Left kidney (tissue), 2 donors: Measurements from ENCODE around the gene GRID2. TPM values are rescaled to one million over a fixed set of nuclear protein-coding genes. Genes with fewer than 3 reads are reported as not detected.
"Not testable (repeated sequence)": the region's sequence is repeated elsewhere in the genome, so short reads cannot be mapped to it uniquely, and the experiment has no call there.

Source experiments
- DNase-seq: peaks from one replicate; pipeline ENCODE4 v3.0.0-alpha.2; 2013
- polyA plus RNA-seq: library from polyadenylated mRNA; unstranded; fragments of 120-200 nt; gene quantifications from one replicate; pipeline ENCODE4 v1.2.1, GENCODE V29; 2013; ENCODE audit not compliant: insufficient read length

GRID2 gene
- polyA plus RNA-seq, 1 donor = 5.6 TPM

GRCh38 chr4:93319041-93319440 is 1015.3 kb downstream of the GRID2 start:
- DNase-seq = no peak

DNA sequence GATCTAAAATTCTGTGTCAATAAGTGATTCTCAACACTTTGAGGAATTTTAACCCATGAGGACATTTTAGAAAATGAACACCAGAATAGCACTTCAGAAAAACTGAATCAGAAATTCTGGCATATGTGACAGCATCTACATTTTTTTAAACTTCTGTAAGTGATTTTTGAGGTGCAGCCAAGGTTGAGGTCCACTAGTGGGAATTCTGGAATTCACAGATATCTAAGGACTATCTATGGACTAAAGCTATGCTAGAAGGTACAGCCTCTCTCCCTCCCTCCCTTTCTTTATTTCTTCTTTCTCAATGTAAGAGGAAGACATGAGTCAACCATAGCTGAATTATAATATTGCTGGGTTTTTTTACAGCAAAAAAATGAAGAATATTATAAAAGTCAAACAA is 1016.6 kb downstream of the GRID2 start:
- no peak for DNase-seq

- no peak for DNase-seq
These were observed 1023.6 kb downstream of the GRID2 start for GRCh38 chr4:93327346-93327745.

DNA sequence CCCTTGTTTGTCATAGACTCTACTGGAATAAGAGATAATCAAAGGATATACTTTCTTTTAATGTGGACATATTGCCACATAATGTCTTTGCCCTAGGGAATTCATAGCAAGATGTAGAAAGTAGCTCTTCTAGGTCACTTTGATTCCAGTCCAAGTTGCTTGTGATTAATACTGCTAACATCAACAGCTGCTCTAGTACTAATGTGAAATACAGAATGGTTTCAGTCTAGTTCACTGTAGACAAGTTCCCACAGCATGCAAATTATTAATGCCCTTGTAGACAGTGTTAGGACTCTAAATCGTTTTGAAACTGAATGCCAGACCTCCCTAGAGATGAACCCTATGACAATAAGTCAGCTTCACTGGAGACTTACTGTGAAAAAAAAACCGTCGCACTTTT is 1030.2 kb downstream of the GRID2 start:
- DNase-seq = no peak

DNA sequence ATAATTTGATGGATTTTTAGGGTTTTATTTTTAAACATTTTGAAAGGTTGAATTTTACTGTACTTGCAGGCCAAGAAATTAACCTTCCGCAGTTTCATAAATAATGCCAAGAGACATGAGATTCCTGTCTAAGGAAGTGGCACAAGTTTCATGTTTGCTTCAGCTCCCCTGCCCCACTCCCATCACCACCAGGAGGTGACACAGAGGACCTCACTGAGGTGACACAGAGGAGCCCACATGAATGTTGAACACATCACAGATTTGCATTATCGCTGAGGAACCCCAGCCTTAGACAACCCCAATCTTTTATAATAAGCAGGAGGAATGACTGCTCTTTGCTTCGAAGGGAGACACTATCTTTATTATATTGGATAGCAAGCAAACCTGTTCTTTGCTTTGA is 1033.4 kb downstream of the GRID2 start:
- no peak for DNase-seq

DNA sequence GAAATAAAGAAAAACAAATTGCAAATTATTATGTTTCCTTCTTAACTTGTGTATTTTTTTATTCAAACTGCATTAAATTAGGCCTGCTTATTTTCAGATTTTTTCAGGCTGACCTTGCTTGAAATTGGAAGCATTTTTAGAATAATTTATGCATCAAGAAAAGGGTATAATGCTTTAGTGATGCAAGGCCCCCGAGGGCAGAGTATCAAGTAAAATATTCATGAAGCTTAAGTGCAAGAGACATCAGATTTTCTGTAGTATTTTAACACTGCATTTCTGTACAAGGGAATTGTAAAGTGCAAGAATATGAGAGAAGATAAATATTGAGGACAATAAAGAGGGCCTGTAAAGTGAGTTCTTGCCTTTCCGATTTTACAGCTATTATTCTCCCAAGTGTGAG is 1039.0 kb downstream of the GRID2 start:
- DNase-seq = no peak

DNA sequence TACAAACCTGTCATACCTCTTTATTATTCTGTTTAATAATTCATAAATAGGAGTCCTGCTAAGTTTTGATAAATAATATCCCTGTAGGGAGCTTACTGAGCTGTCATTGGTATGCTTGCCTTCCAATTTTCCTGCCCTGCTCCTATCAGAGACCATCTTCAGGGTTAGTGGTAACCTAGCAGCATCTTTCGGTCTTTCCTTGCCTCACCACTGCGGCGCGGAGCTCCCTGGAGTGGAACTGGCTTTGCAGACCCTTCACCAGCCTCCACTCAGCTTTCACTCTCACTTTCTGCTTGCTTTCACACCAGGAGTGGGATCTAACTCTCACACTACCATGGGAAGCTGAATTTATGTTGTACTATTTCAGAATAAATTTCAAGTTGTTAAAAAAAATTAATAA is 1043.1 kb downstream of the GRID2 start:
- no peak for DNase-seq

GRCh38 chr4:93348896-93349295 is 1045.1 kb downstream of the GRID2 start:
- no peak for DNase-seq

- no peak for DNase-seq
These were observed 1048.1 kb downstream of the GRID2 start for GRCh38 chr4:93351846-93352245.

GRCh38 chr4:93355411-93355810 is 1051.6 kb downstream of the GRID2 start:
- no peak for DNase-seq

- DNase-seq = no peak
These were observed 1055.8 kb downstream of the GRID2 start for GRCh38 chr4:93359586-93359985.

- not testable (repeated sequence) for DNase-seq
These were observed 1062.5 kb downstream of the GRID2 start for GRCh38 chr4:93366169-93366755.

- no peak for DNase-seq
These were observed 1065.2 kb downstream of the GRID2 start for GRCh38 chr4:93368968-93369367.

DNA sequence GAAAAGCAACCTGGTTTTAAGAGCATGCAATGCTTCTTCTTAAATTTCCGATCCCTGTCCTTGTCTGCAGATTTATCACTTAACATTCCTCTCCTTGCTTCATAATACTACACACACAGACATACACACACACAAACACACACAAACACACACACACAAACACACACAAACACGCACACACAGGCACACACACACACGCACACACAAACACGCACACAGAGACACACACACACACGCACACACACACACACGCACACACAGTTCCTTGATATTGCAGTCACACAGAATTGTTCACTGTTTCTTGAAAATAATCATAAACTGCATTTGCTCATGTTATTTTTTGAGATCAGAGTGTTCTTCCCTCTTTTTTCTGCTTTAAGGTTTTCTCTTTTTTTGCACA is 1066.5 kb downstream of the GRID2 start:
- DNase-seq = no peak

GRCh38 chr4:93373893-93374860 is 1070.4 kb downstream of the GRID2 start:
- no peak for DNase-seq

- no peak for DNase-seq
These were observed 1080.5 kb downstream of the GRID2 start for GRCh38 chr4:93384241-93384640.

DNA sequence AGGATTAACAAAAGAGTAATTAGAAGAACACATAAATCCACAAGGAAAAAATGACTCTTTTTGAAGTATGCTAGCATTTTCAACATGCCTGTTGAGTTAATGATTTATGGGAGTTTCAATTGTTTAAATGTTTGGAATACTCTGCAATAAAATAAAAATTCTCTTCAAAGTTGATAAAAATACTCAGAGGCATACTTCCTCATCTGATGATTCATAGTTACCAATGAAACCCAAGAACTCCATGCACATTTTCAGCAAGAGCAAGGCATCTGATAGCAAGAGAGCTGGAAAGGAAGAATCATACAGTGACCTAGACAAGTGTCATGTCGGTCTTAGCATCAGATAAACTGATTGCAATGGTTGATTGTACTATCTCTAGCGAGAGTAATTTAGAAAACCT is 1081.1 kb downstream of the GRID2 start:
- no peak for DNase-seq

DNA sequence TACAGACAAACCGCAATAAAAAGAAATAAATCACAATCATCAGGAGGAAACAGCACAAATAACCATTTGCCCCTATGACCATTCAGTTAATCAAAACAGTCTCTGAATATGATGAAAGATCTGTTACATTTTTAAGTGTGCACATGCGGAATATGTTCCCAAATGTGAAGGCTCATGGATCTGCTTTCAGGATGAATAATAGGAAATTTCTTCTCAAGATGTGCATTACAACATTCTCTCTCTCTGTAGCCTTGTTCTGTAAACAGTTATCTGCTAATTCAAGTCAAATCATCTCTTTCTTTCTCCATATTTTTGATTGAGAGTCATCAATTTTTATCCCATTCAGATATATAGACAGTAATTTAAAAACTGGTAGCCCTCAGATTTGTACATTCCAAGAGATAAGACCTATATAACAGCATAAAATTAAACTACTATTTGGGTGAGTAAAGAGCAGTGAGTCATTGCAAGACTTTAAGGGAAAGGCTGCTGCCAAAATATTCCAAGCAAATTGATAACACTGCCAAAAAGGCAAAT is 1090.8 kb downstream of the GRID2 start:
- DNase-seq = no peak

DNA sequence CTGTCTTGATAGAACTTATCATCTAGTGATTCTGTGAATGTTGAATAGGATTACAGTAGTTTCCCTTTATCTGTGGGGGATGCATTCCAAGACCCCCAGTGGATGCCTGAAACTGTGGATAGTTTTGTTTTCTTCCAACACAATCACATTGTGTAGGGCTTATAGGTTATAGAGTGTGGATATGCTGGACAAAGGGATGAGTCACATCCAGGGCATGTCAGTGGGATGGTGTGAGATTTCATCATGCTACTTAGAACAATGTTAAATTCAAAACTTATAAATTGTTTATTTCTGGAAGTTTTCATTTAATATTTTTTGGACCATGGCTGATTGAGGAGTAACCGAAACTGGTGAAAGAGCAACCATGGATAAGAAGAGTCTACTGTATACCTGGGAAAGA is 1092.5 kb downstream of the GRID2 start:
- DNase-seq = no peak

DNA sequence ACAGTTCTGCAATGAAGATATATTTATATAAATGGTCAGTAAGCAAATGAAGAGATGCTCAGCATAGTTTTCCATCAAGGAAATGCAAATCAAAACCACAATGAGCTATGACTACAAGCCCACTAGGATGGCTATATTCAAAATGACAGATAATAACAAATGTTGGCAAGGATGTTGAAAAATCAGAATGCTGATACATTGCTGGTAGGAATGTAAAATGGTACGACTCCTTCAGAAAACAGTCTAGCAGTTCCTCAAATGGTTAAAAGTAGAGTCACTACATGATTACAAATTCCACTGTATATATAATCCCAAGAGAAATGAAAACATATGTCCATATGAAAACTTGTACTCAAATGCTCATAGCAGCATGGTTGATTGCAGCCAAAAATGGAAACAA is 1099.8 kb downstream of the GRID2 start:
- DNase-seq = no peak

GRCh38 chr4:93407493-93408275 is 1103.9 kb downstream of the GRID2 start:
- no peak for DNase-seq

- DNase-seq = no peak
These were observed 1105.3 kb downstream of the GRID2 start for GRCh38 chr4:93409035-93409434.
